HepG2 (cell line): ENCODE data around the gene CYTH1. TPM values are rescaled to one million over a fixed set of nuclear protein-coding genes. Genes with fewer than 3 reads are reported as not detected.

ENCODE experiments used
- ATAC-seq: fragments of 200-7000 bp; cut with Tn5 transposase; 3 replicates; pipeline ENCODE4 v1.9.1; 2020; ENCODE audit warnings: mild to moderate bottlenecking, moderate library complexity
- BruUV-seq: library from RNA; stranded (reverse); fragments of 400-500 nt; replicated peaks from 2 replicates; lab custom pipeline; 2021; lab: Mats Ljungman, UMichigan
- CTCF ChIA-PET: fragments of 300-600 bp; formaldehyde crosslinking; extraction: SDS; loops from one replicate; lab custom pipeline; 2021; ENCODE audit warnings: low total read pairs, inconsistent platforms, low intra/inter-chr PET ratio; lab: Yijun Ruan, JAX
- POLR2A ChIA-PET: fragments of 350-600 bp; sonication (Branson Sonifier 250); formaldehyde crosslinking; loops from one replicate; lab custom pipeline; 2020; ENCODE audit warnings: antibody characterized with exemption, inconsistent platforms; lab: Yijun Ruan, JAX
- DNase-seq: peaks from one replicate; pipeline ENCODE4 v3.0.0-alpha.2; 2015; ENCODE audit warnings: low spot score
- FAIRE-seq: peaks from 3 replicates; lab custom pipeline; 2011; peaks lifted over from hg19 to GRCh38; lab: Jason Lieb, UNC
- H2AFZ ChIP-seq: one replicate; pipeline ENCODE4 v1.6.1; 2011; ENCODE audit warnings: low read length, inconsistent platforms
- H3K27ac ChIP-seq: fragments of 300-600 bp; 3 replicates; pipeline ENCODE4 v1.8.0; 2011; ENCODE audit warnings: mixed run types, mild to moderate bottlenecking, mixed read lengths, low read length, inconsistent platforms; ENCODE audit not compliant: insufficient read depth; ENCODE audit errors: extremely low read length
- H3K27me3 ChIP-seq, 2 experiments: fragments of 200-600 bp in 1 of 2; 2 replicates in 1 of 2; 3 replicates in 1 of 2; pipeline versions ENCODE4 v1.6.0 to v1.8.0; 2011; ENCODE audit warnings: low read length in 2 of 2, mild to moderate bottlenecking in 2 of 2, moderate library complexity in 2 of 2, inconsistent platforms in 1 of 2; ENCODE audit not compliant: insufficient read depth in 2 of 2, control insufficient read depth in 1 of 2
- H3K36me3 ChIP-seq, 2 experiments: fragments of 200-600 bp in 1 of 2; replicated peaks in 1 of 2; 2 replicates in 1 of 2; 3 replicates in 1 of 2; pipeline versions ENCODE4 v1.5.1 to v1.8.0; 2011; ENCODE audit warnings: low read length in 2 of 2, inconsistent platforms in 1 of 2; ENCODE audit not compliant: insufficient read depth in 2 of 2, control insufficient read depth in 1 of 2
- H3K4me1 ChIP-seq: 2 replicates; pipeline ENCODE4 v1.5.1; 2012; ENCODE audit warnings: low read length, inconsistent platforms; ENCODE audit not compliant: insufficient read depth
- H3K4me2 ChIP-seq: 2 replicates; pipeline ENCODE4 v1.6.0; 2011; ENCODE audit warnings: low read depth, low read length, inconsistent platforms
- H3K4me3 ChIP-seq, 3 experiments: fragments of 200-600 bp in 1 of 3; sonication (generic), shearing (Covaris generic) in 1 of 3; replicated peaks in 1 of 3; 2 replicates each; pipeline ENCODE4 v1.5.1; 2011 to 2016; ENCODE audit warnings: low read length in 3 of 3, inconsistent platforms in 2 of 3, low read depth in 2 of 3, mild to moderate bottlenecking in 2 of 3, control low read depth in 1 of 3, mixed read lengths in 1 of 3; ENCODE audit not compliant: insufficient read depth in 1 of 3
- H3K79me2 ChIP-seq: one replicate; pipeline ENCODE4 v1.6.1; 2011; ENCODE audit warnings: low read length, inconsistent platforms; ENCODE audit not compliant: insufficient read depth
- H3K9ac ChIP-seq: 2 replicates; pipeline ENCODE4 v1.6.0; 2011; ENCODE audit warnings: mild to moderate bottlenecking, low read depth, low read length, inconsistent platforms; ENCODE audit not compliant: insufficient read depth
- H3K9me3 ChIP-seq: 2 replicates; pipeline ENCODE4 v1.5.1; 2012; ENCODE audit warnings: mild to moderate bottlenecking, low read length
- H4K20me1 ChIP-seq: 2 replicates; pipeline ENCODE4 v1.6.0; 2011; ENCODE audit warnings: inconsistent platforms, mild to moderate bottlenecking, low read length, moderate library complexity; ENCODE audit not compliant: insufficient read depth
- ARNT ChIP-seq: fragments of 450-650 bp; IDR thresholded peaks from 2 replicates; pipeline ENCODE4 v1.6.1; 2017
- EEA1 ChIP-seq: sonication (generic); formaldehyde crosslinking; IDR thresholded peaks from 2 replicates; pipeline ENCODE4 v1.5.1; 2020; ENCODE audit warnings: mild to moderate bottlenecking, missing genetic modification reagents, borderline replicate concordance
- FOXO4 ChIP-seq: sonication (generic); formaldehyde crosslinking; conservative IDR thresholded peaks from 2 replicates; pipeline ENCODE4 v1.8.1; 2023; ENCODE audit warnings: missing genetic modification reagents
- HES4 ChIP-seq: sonication (generic); formaldehyde crosslinking; IDR thresholded peaks from 2 replicates; pipeline ENCODE4 v1.9.0; 2021; ENCODE audit warnings: mild to moderate bottlenecking, missing genetic modification reagents, borderline replicate concordance
- HOXA3 ChIP-seq: sonication (generic); formaldehyde crosslinking; IDR thresholded peaks from 2 replicates; pipeline ENCODE4 v1.5.0; 2020; ENCODE audit warnings: missing genetic modification reagents
- KAT8 ChIP-seq: IDR thresholded peaks from 2 replicates; pipeline ENCODE4 v1.6.1; 2016; ENCODE audit warnings: missing genetic modification reagents, missing compliant biosample characterization
- LCORL ChIP-seq, 2 experiments: fragments of 450-650 bp in 1 of 2; sonication (generic) in 1 of 2; formaldehyde crosslinking in 1 of 2; IDR thresholded peaks; 2 replicates each; pipeline versions ENCODE4 v1.5.0 to v1.6.1; 2017 to 2020; ENCODE audit warnings: antibody characterized with exemption in 1 of 2, missing genetic modification reagents in 1 of 2
- PHF20 ChIP-seq: sonication (generic); formaldehyde crosslinking; IDR thresholded peaks from 2 replicates; pipeline ENCODE4 v1.5.0; 2020; ENCODE audit warnings: mild to moderate bottlenecking, missing genetic modification reagents
- RNF219 ChIP-seq: sonication (generic); formaldehyde crosslinking; IDR thresholded peaks from 2 replicates; pipeline ENCODE4 v1.5.0; 2020; ENCODE audit warnings: mild to moderate bottlenecking, missing genetic modification reagents
- ZNF280D ChIP-seq: sonication (generic); formaldehyde crosslinking; IDR thresholded peaks from 2 replicates; pipeline ENCODE4 v1.5.1; 2020; ENCODE audit warnings: mild to moderate bottlenecking, missing genetic modification reagents
- ZNF33B ChIP-seq: sonication (generic); formaldehyde crosslinking; IDR thresholded peaks from 2 replicates; pipeline ENCODE4 v1.5.1; 2020; ENCODE audit warnings: mild to moderate bottlenecking, missing genetic modification reagents
- ZNF431 ChIP-seq: sonication (generic); formaldehyde crosslinking; IDR thresholded peaks from 2 replicates; pipeline ENCODE4 v1.9.0; 2022; ENCODE audit warnings: missing genetic modification reagents, low read depth, mild to moderate bottlenecking, borderline replicate concordance
- ZSCAN21 ChIP-seq: sonication (generic); formaldehyde crosslinking; IDR thresholded peaks from 2 replicates; pipeline ENCODE4 v1.8.0; 2022; ENCODE audit warnings: mild to moderate bottlenecking, missing genetic modification reagents, moderate library complexity, borderline replicate concordance
- ZSCAN31 ChIP-seq: sonication (generic); formaldehyde crosslinking; IDR thresholded peaks from 2 replicates; pipeline ENCODE4 v1.5.0; 2020; ENCODE audit warnings: low read depth, mild to moderate bottlenecking, missing genetic modification reagents
- WGBS: methylation state at CpG from one replicate; pipeline ENCODE4 v1.1.6; 2017; ENCODE audit warnings: low lambda C conversion rate; 5-methylcytosine and 5-hydroxymethylcytosine counted together
- in situ Hi-C: cut with HindIII; loops from 2 replicates; pipeline ENCODE4 v1.10.0; 2017; ENCODE audit warnings: low pct_unique_long_range_greater_than_20kb; ENCODE audit not compliant: extremely low pct_ligation_motif_present
- intact Hi-C: fragments of 100-400 bp; cut with micrococcal nuclease; formaldehyde crosslinking; loops from one replicate; pipeline ENCODE4 v1.10.0; 2022; ENCODE audit not compliant: unreplicated experiment
- polyA plus RNA-seq, 8 experiments: library from polyadenylated mRNA; depleted of rRNA in 3 of 8; stranded (reverse) in 7 of 8; unstranded in 1 of 8; fragments of >200 nt; fragmentation: Illumina TruSeq in 4 of 8; extraction: Trizol in 4 of 8; gene quantifications; 2 replicates each; pipeline versions ENCODE4 v1.2.1 to v1.2.3, GENCODE V29; 2011 to 2016; ENCODE audit warnings: low read depth in 4 of 8, missing spikeins in 1 of 8, mixed read lengths in 1 of 8; ENCODE audit not compliant: insufficient read depth in 1 of 8
- total RNA-seq, 5 experiments: library from RNA; depleted of rRNA; stranded (reverse); fragments of >200 nt; fragmentation: Illumina TruSeq; extraction: Trizol; gene quantifications; 2 replicates each; pipeline ENCODE4 v1.2.3, GENCODE V29; 2016; ENCODE audit warnings: low read depth in 1 of 5

The CYTH1 gene
- total and polyA plus RNA-seq, 2 of the 13 experiments (the other 11 are each of a cell fraction or from before 2014, with no cell fraction given), result 20.1 to 48.9 TPM

- TF ChIP-seq EEA1 (CRISPR knock-in tag) (no peak), ARNT (no peak)
- TF ChIP-seq, all 625 proteins: peak for 11
Measured at GRCh38 chr17:78664476-78665386, 117.3 kb downstream of the CYTH1 start (continued).

GRCh38 chr17:78661093-78661770 is 120.8 kb downstream of the CYTH1 start:
- H2AFZ ChIP-seq, result no peak overlapping the region
- peaks cover 45% of the 10 kb centered on the region for H3K4me1 ChIP-seq
- no peak for DNase-seq
- H3K4me2 ChIP-seq, result no peak overlapping the region
- no peak for ATAC-seq
- H3K27me3 ChIP-seq, result no peaks in the 10 kb centered on the region
- no peaks in the 10 kb centered on the region for H3K9me3 ChIP-seq
- no peaks in the 10 kb centered on the region for H3K79me2 ChIP-seq
- FAIRE-seq, result no peak
- no peak overlapping the region for H3K27ac ChIP-seq
- intact Hi-C loops (no loop called here), in situ Hi-C loops (no loop called here)
- H3K9ac ChIP-seq, result no peak overlapping the region
- no peaks in the 10 kb centered on the region for H3K36me3 ChIP-seq
- H4K20me1 ChIP-seq, result no peaks in the 10 kb centered on the region
- CTCF ChIA-PET, result no interaction called here
- 66% methylated on average over 17 of the region's 17 CpGs for WGBS
- H3K4me3 ChIP-seq, result no peak overlapping the region
- no TSS peak for BruUV-seq
- POLR2A ChIA-PET, result interaction anchor here (0.7 kb wide), 1 partner anchor 11 kb away, joined by 3 read pairs; no protein-coding TSS in a partner anchor
- TF ChIP-seq ZSCAN31 (CRISPR knock-in tag) (no peak), KAT8 (CRISPR knock-in tag) (no peak), LCORL (IDR thresholded peaks at IDR 0.05) (no peak), LCORL (CRISPR knock-in tag; IDR thresholded peaks at IDR 0.05) (no peak), HES4 (CRISPR knock-in tag) (no peak), ZSCAN21 (no peak), ZNF431 (CRISPR knock-in tag) (no peak), PHF20 (no peak), ZNF280D (CRISPR knock-in tag) (no peak), RNF219 (CRISPR knock-in tag) (no peak), ZNF33B (CRISPR knock-in tag) (no peak), HOXA3 (CRISPR knock-in tag) (no peak), FOXO4 (CRISPR knock-in tag) (no peak)
